ENCODE measurements around the gene GALNT6.
A peak's percentile ranks its signal among the peaks of the same experiment; 100 is the strongest.

GALNT6 gene

GRCh38 chr12:51395283-51396230 lies 4.4 kb upstream of the GALNT6 start:
- Mint-ChIP-seq H3K36me3 (no peaks in the 10 kb centered on the region), H3K4me3 (peak overlapping the region; percentile 44), H3K27ac (peak overlapping the region; percentile 38), H3K4me1 (peaks cover 57% of the 10 kb centered on the region), H3K9me3 (no peaks in the 10 kb centered on the region), H3K27me3 (no peaks in the 10 kb centered on the region)
- ATAC-seq, result peak; percentile 50

- H3K36me3 Mint-ChIP-seq, result no peaks in the 10 kb centered on the region
- peaks cover 72% of the 10 kb centered on the region for H3K4me1 Mint-ChIP-seq
- H3K4me3 Mint-ChIP-seq, result peak overlapping the region; percentile 8
- no peaks in the 10 kb centered on the region for H3K27me3 Mint-ChIP-seq
- H3K9me3 Mint-ChIP-seq, result no peaks in the 10 kb centered on the region
- ATAC-seq, result no peak
- H3K27ac Mint-ChIP-seq, result peak overlapping the region; percentile 90
These were observed 2.7 kb upstream of the GALNT6 start for GRCh38 chr12:51393676-51394545.

- peak overlapping the region; percentile 94 for H3K4me3 Mint-ChIP-seq
- H3K36me3 Mint-ChIP-seq, result no peaks in the 10 kb centered on the region
- peak overlapping the region; percentile 90 for H3K27ac Mint-ChIP-seq
- no peaks in the 10 kb centered on the region for H3K9me3 Mint-ChIP-seq
- H3K27me3 Mint-ChIP-seq, result no peaks in the 10 kb centered on the region
- peaks cover 74% of the 10 kb centered on the region for H3K4me1 Mint-ChIP-seq
- no peak for ATAC-seq
These were observed 1.5 kb upstream of the GALNT6 start for GRCh38 chr12:51392556-51393237.

GRCh38 chr12:51390891-51391282 lies 319 bp downstream of the GALNT6 start:
- ATAC-seq, result peak; percentile 58
- Mint-ChIP-seq H3K4me3 (peak overlapping the region; percentile 94), H3K4me1 (peaks cover 71% of the 10 kb centered on the region), H3K36me3 (no peaks in the 10 kb centered on the region), H3K27ac (peak overlapping the region; percentile 90), H3K9me3 (no peaks in the 10 kb centered on the region), H3K27me3 (no peaks in the 10 kb centered on the region)

GRCh38 chr12:51390457-51390856 lies 749 bp downstream of the GALNT6 start:
- Mint-ChIP-seq H3K4me1 (peaks cover 66% of the 10 kb centered on the region), H3K27me3 (no peaks in the 10 kb centered on the region), H3K36me3 (no peaks in the 10 kb centered on the region), H3K4me3 (peak overlapping the region; percentile 94), H3K27ac (peak overlapping the region; percentile 90), H3K9me3 (no peaks in the 10 kb centered on the region)
- no peak for ATAC-seq

GRCh38 chr12:51389302-51389999 lies 1.8 kb downstream of the GALNT6 start:
- peak overlapping the region; percentile 1 for H3K27ac Mint-ChIP-seq
- peaks cover 57% of the 10 kb centered on the region for H3K4me1 Mint-ChIP-seq
- ATAC-seq, result peak; percentile 55
- H3K36me3 Mint-ChIP-seq, result no peaks in the 10 kb centered on the region
- no peak overlapping the region for H3K4me3 Mint-ChIP-seq
- no peaks in the 10 kb centered on the region for H3K27me3 Mint-ChIP-seq
- H3K9me3 Mint-ChIP-seq, result no peaks in the 10 kb centered on the region

- no peaks in the 10 kb centered on the region for H3K27me3 Mint-ChIP-seq
- H3K27ac Mint-ChIP-seq, result peak overlapping the region; percentile 1
- no peak overlapping the region for H3K4me3 Mint-ChIP-seq
- ATAC-seq, result no peak
- H3K9me3 Mint-ChIP-seq, result no peaks in the 10 kb centered on the region
- no peaks in the 10 kb centered on the region for H3K36me3 Mint-ChIP-seq
- H3K4me1 Mint-ChIP-seq, result peaks cover 55% of the 10 kb centered on the region
These were observed 2.4 kb downstream of the GALNT6 start for GRCh38 chr12:51388846-51389245.

- H3K36me3 Mint-ChIP-seq, result no peaks in the 10 kb centered on the region
- H3K4me3 Mint-ChIP-seq, result no peak overlapping the region
- no peak overlapping the region for H3K27ac Mint-ChIP-seq
- H3K9me3 Mint-ChIP-seq, result no peaks in the 10 kb centered on the region
- no peaks in the 10 kb centered on the region for H3K27me3 Mint-ChIP-seq
- ATAC-seq, result no peak
- peaks cover 55% of the 10 kb centered on the region for H3K4me1 Mint-ChIP-seq
These were observed 3.0 kb downstream of the GALNT6 start for GRCh38 chr12:51388069-51388799.

- Mint-ChIP-seq H3K4me1 (peaks cover 64% of the 10 kb centered on the region), H3K4me3 (no peak overlapping the region)
These were observed 4.9 kb downstream of the GALNT6 start for GRCh38 chr12:51386351-51386750.

GRCh38 chr12:51383269-51383905 lies 7.8 kb downstream of the GALNT6 start:
- H3K4me1 Mint-ChIP-seq, result peaks cover 41% of the 10 kb centered on the region
- peaks cover 34% of the 10 kb centered on the region for H3K36me3 Mint-ChIP-seq
- no peak for ATAC-seq
- no peaks in the 10 kb centered on the region for H3K27me3 Mint-ChIP-seq
- no peak overlapping the region for H3K27ac Mint-ChIP-seq
- H3K4me3 Mint-ChIP-seq, result no peak overlapping the region
- no peaks in the 10 kb centered on the region for H3K9me3 Mint-ChIP-seq

More at GRCh38 chr12:51386351-51386750, 4.9 kb downstream of the GALNT6 start:
- no peaks in the 10 kb centered on the region for H3K9me3 Mint-ChIP-seq
- no peaks in the 10 kb centered on the region for H3K27me3 Mint-ChIP-seq
- H3K27ac Mint-ChIP-seq, result no peak overlapping the region
- ATAC-seq, result no peak
- peaks cover 11% of the 10 kb centered on the region for H3K36me3 Mint-ChIP-seq

- H3K27ac Mint-ChIP-seq, result no peak overlapping the region
- peaks cover 43% of the 10 kb centered on the region for H3K4me1 Mint-ChIP-seq
- no peak for ATAC-seq
These were observed 9.0 kb downstream of the GALNT6 start for GRCh38 chr12:51382173-51382572.

GRCh38 chr12:51381226-51382079 lies 9.8 kb downstream of the GALNT6 start:
- H3K9me3 Mint-ChIP-seq, result no peaks in the 10 kb centered on the region
- no peaks in the 10 kb centered on the region for H3K27me3 Mint-ChIP-seq
- no peak for ATAC-seq
- peaks cover 43% of the 10 kb centered on the region for H3K4me1 Mint-ChIP-seq
- H3K27ac Mint-ChIP-seq, result no peak overlapping the region
- H3K4me3 Mint-ChIP-seq, result no peak overlapping the region
- peaks cover 47% of the 10 kb centered on the region for H3K36me3 Mint-ChIP-seq

More at GRCh38 chr12:51382173-51382572, 9.0 kb downstream of the GALNT6 start:
- no peaks in the 10 kb centered on the region for H3K9me3 Mint-ChIP-seq
- no peak overlapping the region for H3K4me3 Mint-ChIP-seq
- H3K36me3 Mint-ChIP-seq, result peaks cover 45% of the 10 kb centered on the region
- H3K27me3 Mint-ChIP-seq, result no peaks in the 10 kb centered on the region

GRCh38 chr12:51379571-51379970 lies 11.6 kb downstream of the GALNT6 start:
- no peak overlapping the region for H3K27ac Mint-ChIP-seq
- no peaks in the 10 kb centered on the region for H3K9me3 Mint-ChIP-seq
- no peak overlapping the region for H3K4me3 Mint-ChIP-seq
- no peak for ATAC-seq
- peaks cover 56% of the 10 kb centered on the region for H3K36me3 Mint-ChIP-seq
- H3K27me3 Mint-ChIP-seq, result no peaks in the 10 kb centered on the region
- peaks cover 43% of the 10 kb centered on the region for H3K4me1 Mint-ChIP-seq

All from stimulated activated memory B cell treated with anti-CD40 and anti-IgM and Interleukin-4, amounts not matched to agents 10 μg/mL and 1 μg/mL and 100 μg/mL, for 72 hours (primary cell).